Measurements from ENCODE around the gene GHRH.

The GHRH gene

GRCh38 chr20:37236462-37236861 is 25.2 kb downstream of the GHRH start:
- no peak for DNase-seq

GRCh38 chr20:37235065-37235464 is 26.5 kb downstream of the GHRH start:
- DNase-seq = no peak

GRCh38 chr20:37234254-37234581 is 27.4 kb downstream of the GHRH start:
- no peak for DNase-seq

DNA sequence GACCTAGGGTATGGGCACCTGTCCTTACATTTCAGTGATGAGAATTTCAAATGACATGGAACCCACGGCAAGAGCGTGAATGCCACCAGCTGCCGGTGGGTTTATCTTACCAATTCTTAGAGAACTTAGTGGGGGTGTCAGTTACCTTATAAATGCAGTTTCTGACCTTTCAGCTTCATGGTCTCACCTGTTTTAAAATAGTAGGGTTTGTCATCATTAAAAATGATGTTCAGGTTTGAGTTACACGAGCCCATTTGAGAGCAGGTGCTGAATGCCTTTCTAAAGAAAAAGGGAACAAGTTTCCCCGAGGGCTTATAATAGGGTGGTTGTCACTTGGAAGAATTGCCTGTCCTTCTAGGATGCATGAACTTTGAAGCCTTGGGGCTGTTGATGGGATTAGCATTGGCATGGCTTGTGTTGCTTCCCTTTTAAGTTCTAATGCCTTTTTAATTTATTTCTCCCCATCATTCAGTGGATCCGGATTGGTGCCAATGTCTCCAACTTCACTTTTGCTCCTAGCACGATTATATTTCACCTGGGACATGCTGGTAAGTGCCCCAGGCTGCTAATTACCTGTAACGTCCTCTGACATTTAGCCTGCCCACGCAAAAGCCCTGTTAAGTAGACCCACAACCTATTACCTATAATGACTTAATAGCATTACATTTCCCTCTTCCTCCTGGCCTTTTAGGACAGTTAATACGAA is 27.9 kb downstream of the GHRH start:
- DNase-seq = no peak

DNA sequence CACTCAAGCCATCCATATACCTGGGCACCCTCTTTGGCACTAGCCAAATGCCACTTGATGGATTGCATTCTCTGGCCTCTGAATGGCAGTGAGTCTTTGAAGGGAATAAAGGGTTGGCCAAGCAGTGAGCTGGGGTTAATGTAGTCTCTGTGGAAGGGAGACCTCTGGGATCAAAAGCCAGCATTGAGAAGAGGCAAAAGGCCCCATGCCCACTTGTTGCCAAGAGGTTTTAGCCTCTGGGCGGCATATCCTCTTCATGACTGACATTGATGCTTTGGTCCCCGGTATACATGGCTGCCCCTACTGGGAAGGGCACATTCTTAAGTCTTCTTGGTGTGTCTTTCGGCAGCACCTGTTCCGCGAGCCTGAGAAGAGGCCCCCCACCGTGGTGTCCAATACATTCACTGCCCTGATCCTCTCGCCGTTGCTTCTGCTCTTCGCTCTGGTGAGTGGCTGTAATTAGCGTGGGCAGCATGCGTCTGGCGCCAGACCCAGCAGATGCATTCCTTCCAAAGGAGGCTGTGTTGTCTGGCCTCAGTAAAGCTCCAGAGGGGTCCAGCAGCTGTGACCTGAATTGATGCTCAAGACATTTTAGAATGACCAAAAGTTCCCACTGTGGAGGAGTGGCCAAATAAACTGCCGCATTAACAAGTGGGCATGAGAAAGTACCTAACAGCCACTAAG is 29.5 kb downstream of the GHRH start:
- DNase-seq = no peak

- no peak for DNase-seq
Measured at GRCh38 chr20:37230200-37230599, 31.4 kb downstream of the GHRH start.

- no peak for DNase-seq
Measured at GRCh38 chr20:37229357-37229756, 32.3 kb downstream of the GHRH start.

GRCh38 chr20:37228656-37229055 is 33.0 kb downstream of the GHRH start:
- DNase-seq = no peak

DNA sequence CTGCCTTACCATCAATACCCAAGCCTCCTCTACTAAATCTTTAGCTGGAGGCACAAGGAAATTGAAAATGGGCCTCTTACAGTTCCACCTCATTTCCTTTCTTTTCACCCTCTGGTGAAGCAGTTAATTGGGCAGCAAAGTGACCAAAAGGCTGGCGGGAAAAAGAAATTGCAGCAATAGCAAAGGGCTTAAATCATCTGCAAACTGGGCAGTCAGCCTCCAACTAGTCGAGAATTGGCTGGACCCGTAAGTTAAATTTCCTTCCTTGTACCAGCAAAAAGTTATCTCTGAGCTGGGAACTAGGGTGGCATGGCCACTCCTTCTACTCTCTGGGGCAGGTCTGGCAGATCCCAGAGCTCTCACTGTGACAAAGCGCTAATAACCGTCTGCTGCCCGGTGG is 33.5 kb downstream of the GHRH start:
- DNase-seq = no peak

DNA sequence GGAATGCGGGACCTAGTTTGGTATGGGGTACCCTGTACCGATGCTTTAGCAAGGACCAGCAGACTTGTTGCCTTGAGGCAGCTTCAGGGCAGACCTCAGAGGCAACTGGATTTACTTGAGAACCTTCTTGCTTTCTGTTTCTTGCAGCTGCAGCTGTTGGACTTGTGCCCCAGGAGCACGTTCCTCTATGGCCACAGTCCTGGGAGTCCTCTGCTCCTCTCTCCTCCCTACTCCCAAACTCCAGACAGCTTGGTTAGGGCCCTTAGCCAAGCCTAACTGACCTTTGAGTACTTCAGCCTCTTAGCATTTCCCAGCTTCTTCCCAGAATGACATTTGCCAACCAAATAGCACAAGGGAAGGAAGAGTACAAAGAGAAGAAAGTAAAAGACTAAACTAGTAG is 34.7 kb downstream of the GHRH start:
- DNase-seq = no peak

- DNase-seq = no peak
Measured at GRCh38 chr20:37225146-37225545, 36.5 kb downstream of the GHRH start.

DNA sequence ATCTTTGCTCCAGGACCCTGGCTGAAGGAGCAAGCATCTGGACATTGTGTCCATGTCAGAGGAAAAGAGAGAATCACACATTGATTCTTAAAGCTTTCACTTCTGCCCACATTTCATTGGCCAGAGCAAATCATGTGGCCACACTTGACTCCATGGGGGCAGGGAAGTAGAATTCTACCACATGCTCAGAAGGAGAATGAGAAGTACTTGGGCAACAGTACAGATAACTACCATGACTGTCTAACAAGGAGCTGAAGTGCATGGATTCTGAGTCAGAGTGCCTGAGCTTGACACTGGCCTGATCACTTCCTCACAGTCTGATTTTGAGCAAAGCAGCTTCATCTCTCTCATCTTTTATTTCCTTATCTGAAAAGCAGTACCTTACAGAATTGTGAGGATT is 38.6 kb downstream of the GHRH start:
- no peak for DNase-seq

DNA sequence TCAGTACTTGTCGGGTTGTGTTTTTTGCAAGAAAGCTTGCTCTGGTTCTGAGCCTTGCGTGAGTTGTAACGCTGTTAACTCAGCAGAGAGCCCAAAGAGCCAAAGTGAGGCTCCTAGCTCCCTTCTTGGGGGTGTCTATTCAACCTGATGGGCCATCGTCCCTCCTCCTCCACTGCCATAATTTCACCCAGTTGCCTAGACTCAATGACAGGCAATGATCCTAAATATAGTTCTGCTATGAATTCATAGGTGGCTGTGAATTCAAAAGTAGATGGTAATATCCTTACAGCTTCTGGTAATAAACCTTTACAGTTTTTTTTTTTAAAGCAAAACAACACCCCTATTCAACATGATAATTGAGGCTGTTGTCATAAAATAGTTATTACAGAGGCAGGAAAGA is 39.5 kb downstream of the GHRH start:
- DNase-seq = no peak

GRCh38 chr20:37220731-37221130 is 40.9 kb downstream of the GHRH start:
- no peak for DNase-seq

GRCh38 chr20:37219751-37220668 is 41.6 kb downstream of the GHRH start:
- no peak for DNase-seq

DNA sequence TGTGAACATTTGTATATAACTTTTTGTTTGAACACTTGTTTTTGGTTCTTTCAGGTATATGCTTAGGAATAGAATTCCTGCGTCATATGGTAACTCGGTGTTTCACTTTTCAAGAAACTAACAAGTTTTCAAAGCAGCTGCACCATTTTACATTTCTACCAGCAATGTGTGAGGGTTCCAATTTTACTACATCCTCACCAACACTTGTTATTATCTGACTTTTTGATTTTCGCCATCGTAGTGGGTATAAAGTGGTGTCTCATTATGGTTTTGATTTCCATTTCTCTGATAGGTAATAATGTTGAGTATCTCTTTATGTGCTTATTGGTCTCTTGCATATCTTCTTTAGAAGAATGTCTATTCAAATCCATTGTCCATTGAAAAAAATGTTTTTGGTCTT is 42.6 kb downstream of the GHRH start:
- no peak for DNase-seq

DNA sequence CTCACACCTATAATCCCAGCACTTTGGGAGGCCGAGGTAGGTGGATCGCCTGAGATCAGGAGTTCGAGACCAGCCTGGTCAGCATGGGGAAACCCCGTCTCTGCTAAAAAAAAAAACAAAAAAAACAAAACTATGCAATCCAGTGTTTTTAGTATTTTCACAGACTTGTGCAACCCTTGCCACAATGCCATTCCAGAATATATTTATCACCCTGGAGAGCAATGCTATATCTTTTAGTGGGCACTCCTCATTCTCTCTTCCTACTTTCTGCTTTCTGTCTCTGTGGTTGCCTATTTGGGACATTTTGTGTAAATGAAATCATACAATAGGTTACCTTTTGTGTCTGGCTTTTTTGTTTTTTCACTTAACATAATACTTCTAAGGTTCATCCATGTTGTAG is 43.2 kb downstream of the GHRH start:
- DNase-seq = no peak

GRCh38 chr20:37209661-37210314 is 51.8 kb downstream of the GHRH start:
- DNase-seq = peak in 1 of 2 experiments; percentile 0

DNA sequence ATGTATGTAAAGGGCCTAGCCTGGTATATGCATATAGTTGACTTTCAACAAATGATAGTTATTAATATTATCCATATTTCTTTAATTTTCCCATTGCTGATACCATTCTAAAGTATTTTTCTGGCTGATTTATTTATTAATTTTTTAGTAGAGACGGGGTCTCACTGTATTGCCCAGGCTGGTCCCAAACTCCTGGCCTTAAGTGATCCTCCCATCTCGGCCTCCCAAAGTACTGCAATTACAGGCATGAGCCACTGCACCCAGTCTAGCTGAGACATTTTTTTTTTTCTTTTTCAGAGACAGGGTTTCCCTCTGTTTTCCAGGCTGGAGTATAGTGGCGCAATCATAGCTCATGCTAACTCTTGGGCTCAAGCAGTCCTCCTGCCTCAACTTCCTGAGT is 52.4 kb downstream of the GHRH start:
- no peak for DNase-seq

- peak; percentile 9 to 13 for DNase-seq
Measured at GRCh38 chr20:37207171-37207570, 54.4 kb downstream of the GHRH start.

GRCh38 chr20:37205794-37206193 is 55.8 kb downstream of the GHRH start:
- DNase-seq = no peak

- DNase-seq = peak in 1 of 2 experiments; percentile 2
Measured at GRCh38 chr20:37205130-37205529, 56.5 kb downstream of the GHRH start.

- peak; percentile 5 to 9 for DNase-seq
Measured at GRCh38 chr20:37204056-37204455, 57.6 kb downstream of the GHRH start.

All from activated T-cell treated with anti-CD3 and anti-CD28 coated beads, Interleukin-2, amount 50 U/mL, for 48 hours (primary cell).